AG09309 (cell line): ENCODE data around the gene TGFA.

Experiments
- DNase-seq: peaks from one replicate; pipeline ENCODE4 v3.0.0-alpha.2; 2010; ENCODE audit warnings: low read depth
- H3K4me3 ChIP-seq: 2 replicates; pipeline ENCODE4 v1.5.1; 2011; ENCODE audit warnings: mild to moderate bottlenecking, low read depth, low read length, moderate library complexity; ENCODE audit not compliant: control insufficient read depth
- CTCF ChIP-seq: IDR thresholded peaks from 2 replicates; pipeline ENCODE4 v1.5.1; 2011; ENCODE audit warnings: mild to moderate bottlenecking, low read depth, low read length, inconsistent platforms; ENCODE audit not compliant: insufficient read depth, control insufficient read depth; ENCODE audit errors: missing control alignments

The TGFA gene

DNA sequence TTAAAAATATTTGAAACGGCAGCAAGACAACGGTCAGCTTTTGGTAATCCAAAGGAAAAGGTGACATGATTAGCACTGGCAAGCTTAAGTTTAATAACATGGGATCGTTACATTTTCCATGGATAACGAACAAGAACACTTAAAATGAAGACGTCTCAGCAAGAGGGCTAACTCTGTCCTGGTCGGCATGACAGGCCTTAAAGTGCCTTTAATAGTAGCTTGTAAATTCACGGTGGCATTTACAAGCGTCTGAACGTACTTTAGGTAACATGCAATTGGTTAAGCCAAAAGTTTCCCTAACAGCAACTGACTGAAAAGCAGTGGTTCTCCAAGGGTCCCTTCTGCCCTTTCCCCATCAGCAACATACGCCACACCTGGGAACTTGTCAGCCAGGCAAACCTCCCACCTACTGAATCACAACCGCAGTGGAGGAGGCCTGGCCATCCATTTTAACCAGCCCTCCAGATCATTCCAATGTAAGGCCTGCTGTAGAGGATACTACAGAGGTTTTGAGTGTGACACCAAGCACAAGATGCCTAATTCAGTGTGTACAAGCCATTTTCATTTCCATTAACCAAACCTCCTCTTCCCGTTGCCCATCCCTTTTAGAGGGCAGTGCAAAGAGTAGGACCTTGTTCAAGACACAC is 4.4 kb downstream of the TGFA start:
- no peak overlapping the region for H3K4me3 ChIP-seq
- no peak for TF ChIP-seq CTCF
- no peak for DNase-seq

DNA sequence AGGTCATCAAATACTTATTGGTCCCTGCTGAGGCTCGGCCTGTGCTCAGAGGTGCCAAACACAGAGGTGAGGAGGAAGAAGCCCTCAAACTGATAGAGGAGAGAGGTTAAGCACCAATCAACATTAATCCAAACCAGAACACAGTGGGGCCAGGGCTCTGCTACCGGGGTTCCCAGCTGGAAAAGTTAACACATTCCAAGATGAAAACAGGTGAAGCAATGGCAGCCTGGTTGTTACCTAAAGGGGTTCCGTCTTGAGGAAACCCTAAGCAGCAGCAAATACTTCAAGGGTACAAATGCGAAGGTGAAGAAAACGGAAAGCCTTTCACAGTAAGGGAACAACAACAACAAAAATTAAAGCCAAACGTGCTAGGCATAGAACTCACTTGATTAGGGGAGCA is 5.4 kb downstream of the TGFA start:
- no peak for TF ChIP-seq CTCF
- no peak for DNase-seq
- no peak overlapping the region for H3K4me3 ChIP-seq

DNA sequence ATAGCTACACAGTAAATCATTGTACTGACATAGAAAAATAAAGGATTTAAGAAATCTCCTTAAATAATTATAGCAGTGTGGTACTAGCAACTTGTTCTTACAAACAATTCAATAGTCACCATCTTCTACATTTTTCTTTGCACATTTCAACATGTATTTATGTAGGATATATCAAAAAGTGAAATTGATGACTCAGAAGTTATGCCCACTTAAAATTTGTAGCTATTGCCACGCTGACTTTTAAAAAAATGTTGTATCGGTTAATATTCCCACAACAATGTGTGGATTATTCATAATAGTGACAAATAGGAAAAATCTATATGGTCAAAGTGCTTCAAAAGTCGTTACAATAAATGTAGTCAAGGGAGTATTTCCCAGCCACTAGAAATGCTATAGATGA is 6.7 kb downstream of the TGFA start:
- DNase-seq, result no peak
- no peak for TF ChIP-seq CTCF
- H3K4me3 ChIP-seq, result no peak overlapping the region

- no peak for TF ChIP-seq CTCF
- H3K4me3 ChIP-seq, result no peak overlapping the region
- no peak for DNase-seq
These were observed 7.2 kb downstream of the TGFA start for GRCh38 chr2:70546376-70546775.

DNA sequence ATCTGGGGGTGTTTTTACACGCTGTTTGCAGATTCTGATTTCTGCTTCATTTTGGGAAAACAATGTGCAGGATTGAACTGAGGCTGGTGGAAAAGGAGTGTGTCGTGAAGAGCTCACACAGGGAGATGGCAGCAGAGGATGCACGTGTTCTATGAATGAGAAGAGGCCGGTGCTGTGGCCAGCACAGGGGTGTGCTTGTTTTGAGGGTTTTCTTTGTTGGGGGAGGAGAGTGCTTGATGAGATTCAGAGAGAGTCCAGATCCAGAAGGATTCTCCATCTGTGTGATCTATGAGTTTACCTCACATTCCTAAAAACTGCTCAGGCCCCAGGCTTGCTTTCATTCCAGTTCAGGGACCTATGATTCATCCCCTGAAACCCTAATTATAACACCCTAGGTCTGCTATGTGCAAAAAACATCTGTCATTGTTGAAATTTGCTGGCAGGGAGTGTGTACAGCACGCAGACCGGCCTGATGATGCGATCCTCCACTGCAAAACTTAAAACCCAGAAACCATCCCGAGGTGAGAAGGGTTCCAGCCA is 12.1 kb downstream of the TGFA start:
- no peak overlapping the region for H3K4me3 ChIP-seq
- no peak for DNase-seq
- TF ChIP-seq CTCF, result no peak

GRCh38 chr2:70537840-70538239 is 15.8 kb downstream of the TGFA start:
- H3K4me3 ChIP-seq, result no peak overlapping the region
- no peak for TF ChIP-seq CTCF
- DNase-seq, result no peak
